ENCODE data around the gene PEPD. TPM values are rescaled to one million over a fixed set of nuclear protein-coding genes. Genes with fewer than 3 reads are reported as not detected.

The PEPD gene
- polyA plus RNA-seq, 6 donors from 2014 or later: 83.7 to 143 (median 95.4) TPM

DNA sequence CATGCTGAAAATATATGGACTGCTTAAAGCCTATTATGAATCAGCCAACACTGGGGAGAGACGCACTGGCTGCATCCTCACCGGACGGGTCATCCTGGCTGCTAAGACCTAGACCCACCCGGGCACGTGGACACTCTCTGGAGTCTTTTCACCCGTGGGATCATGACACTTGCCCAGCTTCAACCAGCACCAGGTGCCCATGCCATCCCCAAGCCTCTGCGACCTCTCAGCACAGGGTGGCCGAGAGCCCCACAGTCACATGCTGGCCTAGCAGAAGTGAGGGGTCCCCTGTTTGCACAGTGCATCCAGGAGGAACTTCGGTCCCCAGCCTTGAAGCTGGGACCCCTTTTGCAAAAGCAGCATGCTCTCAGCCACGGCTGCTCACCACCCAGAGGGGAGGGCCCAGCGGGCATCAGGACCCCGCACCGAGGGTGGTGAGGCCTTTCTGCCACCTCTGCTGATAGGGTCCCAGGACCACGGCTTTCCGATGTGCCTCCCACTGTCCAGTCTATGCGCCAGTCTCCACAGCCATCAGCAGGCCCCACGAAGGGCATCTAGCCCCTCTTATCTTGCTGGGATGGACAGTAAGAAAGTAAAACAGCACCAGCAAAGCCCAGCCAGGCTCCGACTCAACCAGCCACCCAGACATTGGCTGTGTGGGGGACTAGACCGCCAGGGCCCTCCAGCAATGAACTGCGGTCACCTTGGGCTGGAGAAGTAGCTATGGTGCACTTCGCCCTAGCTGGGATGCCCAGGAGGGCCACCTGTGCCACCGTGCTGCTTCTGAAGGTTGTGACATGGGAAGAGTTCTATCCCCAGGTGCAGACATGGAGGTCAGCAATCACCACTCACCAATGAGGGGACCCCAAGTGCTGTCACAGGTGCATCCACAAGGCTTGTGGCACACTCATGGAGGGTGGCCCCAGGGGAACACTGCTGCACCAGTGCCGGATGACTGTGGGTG is 75.0 kb downstream of the PEPD start:
- H3K4me1 Mint-ChIP-seq: peaks cover 0 to 3% (median 0%) of the 10 kb centered on the region in 3 donors
- no peak overlapping the region for H3K4me3 Mint-ChIP-seq
- no peaks in the 10 kb centered on the region for H3K9me3 Mint-ChIP-seq
- DNase-seq (no peak), ATAC-seq (ENCODE audit: low read depth in 2 of 2) (no peak)
- H3K27me3 Mint-ChIP-seq: no peaks in the 10 kb centered on the region
- H3K36me3 Mint-ChIP-seq: peaks cover 5 to 8% of the 10 kb centered on the region in 2 donors
- H3K27ac Mint-ChIP-seq: peak overlapping the region in 1 of 6 donors; percentile 47

DNA sequence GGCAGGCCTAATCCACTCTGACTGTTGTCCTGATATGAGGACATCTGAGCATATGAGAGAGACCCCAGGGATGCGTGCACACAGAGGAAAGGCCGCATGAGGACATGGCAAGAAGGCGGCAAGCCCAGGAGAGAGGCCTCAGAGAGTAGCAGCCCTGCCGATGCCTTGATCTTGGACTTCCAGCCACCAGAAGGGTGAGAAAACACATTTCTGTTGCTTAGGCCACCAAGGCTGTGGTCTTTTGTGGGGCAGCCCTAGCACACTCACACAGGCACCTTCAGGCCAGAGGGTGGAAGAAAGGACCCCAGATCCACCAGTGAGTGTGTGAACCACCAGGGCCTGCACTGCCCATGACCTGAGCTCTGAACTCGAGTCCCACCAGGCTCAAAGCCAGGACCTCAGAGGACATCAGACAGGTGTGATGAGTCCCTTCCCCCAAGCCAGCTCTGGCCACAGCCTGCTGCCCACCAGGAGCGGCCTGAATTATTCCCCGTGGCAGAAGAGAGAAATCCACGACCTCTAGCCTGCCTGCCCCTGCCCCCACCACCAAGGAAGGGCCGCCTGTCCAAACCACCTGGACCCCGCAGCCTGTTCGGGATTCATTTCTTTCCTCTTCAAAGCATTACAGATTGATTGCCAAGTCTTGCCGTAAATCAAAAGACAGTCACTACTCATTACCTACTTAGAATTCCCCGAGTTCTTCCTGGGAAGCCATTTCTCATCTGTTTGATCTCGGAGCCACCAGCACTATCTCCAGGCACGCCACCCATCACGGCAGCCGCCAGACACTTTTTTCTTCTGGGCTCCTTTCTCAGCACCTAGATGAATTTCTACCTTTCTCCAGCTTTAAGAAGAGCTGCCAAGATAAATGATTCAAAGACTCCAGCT is 75.9 kb downstream of the PEPD start:
- Mint-ChIP-seq H3K9me3 (no peaks in the 10 kb centered on the region), H3K27ac (no peak overlapping the region), H3K27me3 (no peaks in the 10 kb centered on the region), H3K4me1 (peaks cover 0 to 3% (median 0%) of the 10 kb centered on the region in 3 donors), H3K36me3 (peaks cover 5 to 8% of the 10 kb centered on the region in 2 donors), H3K4me3 (no peak overlapping the region)
- ATAC-seq (ENCODE audit: low read depth in 2 of 2) (no peak), DNase-seq (no peak)

DNA sequence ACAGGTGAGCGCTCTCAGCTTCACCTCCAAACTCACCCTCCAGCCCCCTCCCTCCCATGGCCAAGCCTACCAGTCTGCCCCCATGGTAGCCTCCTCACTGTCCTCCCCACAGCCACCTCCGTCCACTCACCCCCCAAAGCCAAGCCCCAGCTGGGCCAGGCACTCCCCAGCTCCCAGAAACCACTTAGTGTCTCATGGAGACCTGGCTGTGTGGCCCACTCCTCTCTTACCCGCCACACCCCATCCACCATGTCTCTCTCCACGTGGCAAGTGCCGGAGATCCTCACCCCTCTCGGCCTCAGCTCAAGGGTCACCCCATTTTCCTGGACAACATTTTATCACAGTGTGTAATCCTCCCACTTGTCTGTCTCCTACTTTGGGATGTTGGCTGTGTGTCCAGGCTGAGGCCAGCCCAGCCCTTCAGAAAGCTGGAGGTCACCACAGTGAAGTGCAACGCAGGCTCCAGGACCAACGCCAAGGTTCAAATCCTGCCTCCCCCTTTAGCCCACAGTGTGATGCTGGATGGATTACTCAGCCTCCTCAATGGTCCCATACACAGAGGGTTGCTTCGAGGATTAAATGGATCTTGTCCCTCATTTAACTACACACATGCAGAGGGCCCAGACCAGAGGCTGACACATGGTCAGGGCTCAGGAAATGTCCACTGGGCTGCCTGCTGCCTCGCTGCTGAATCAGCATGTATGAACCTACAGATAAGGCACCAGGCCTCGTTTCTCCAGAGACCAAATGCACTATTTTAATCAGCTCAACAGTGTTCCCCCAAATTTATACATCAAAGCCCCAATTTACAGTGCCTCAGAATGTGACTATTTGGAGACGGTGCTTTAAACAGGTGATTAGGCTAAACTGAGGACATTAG is 76.8 kb downstream of the PEPD start:
- DNase-seq: no peak
- Mint-ChIP-seq H3K36me3 (peaks cover 5 to 8% of the 10 kb centered on the region in 2 donors), H3K9me3 (no peaks in the 10 kb centered on the region), H3K4me1 (peaks cover 0 to 3% (median 0%) of the 10 kb centered on the region in 3 donors), H3K4me3 (no peak overlapping the region), H3K27ac (no peak overlapping the region), H3K27me3 (no peaks in the 10 kb centered on the region)
- ATAC-seq (ENCODE audit: low read depth in 2 of 2): no peak

DNA sequence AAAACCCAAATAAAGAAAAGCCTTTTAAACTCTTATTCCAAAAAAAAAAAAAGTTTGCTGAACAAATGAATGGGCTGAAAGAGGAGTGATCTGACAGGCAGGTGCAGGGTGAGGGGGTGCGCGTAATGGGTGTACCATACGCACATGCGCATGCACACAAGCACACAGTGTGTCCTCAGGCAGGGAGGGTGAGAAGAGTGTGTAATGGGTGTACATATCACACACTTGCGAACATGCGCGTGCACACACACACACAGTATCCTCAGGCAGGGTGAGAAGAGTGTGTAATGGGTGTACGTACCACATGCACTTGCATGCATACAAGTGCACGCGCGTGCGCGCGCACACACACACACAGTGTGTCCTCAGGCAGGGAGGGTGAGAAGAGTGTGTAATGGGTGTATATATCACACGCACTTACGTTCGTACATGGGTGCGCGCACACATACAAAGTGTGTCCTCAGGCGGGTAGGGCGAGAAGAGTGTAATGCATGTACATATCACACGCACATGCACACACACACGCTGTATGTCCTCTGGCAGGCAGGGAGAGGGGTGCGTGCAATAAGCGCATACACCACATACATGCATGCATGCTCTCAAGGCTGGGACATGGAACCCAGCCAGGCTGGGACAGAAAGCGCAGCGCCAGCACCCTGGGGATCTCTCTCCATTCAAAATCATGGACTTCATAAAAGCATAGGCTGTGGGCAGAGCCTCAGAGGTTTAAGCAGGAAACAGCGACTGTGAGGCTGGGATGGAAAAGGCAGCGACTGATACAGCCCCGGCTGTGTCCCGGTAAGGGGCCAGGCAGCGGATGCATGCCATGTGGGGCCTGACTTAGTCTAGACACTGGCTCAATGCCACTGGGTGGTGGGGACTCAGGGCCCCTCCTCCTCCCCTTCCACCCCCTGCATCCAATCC is 77.7 kb downstream of the PEPD start:
- H3K4me3 Mint-ChIP-seq: no peak overlapping the region
- no peaks in the 10 kb centered on the region for H3K27me3 Mint-ChIP-seq
- DNase-seq: no peak
- ATAC-seq (ENCODE audit: low read depth in 2 of 2): no peak
- H3K36me3 Mint-ChIP-seq: peaks cover 0 to 8% of the 10 kb centered on the region in 2 donors
- H3K4me1 Mint-ChIP-seq: peaks cover 0 to 3% (median 0%) of the 10 kb centered on the region in 3 donors
- H3K27ac Mint-ChIP-seq: peak overlapping the region in 1 of 6 donors; percentile 40
- no peaks in the 10 kb centered on the region for H3K9me3 Mint-ChIP-seq

DNA sequence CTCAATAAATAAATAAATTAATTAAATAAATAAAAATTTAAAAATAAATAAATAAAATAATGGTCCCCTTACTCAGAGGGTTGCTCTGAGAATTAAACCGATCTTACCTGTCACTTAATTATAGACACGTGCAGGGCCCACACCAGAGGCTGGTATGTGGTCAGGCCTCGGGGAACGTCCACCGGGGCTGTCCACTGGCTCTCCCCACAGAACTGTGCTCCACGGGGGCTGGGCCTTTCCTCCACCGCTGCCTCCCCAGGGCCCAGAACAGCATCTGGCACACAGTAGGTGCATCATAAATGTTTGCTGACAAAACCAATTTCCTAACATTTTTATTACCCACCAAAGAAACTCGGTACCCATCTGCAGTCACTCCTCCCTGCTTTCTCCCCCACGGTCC is 78.9 kb downstream of the PEPD start:
- DNase-seq (no peak), ATAC-seq (ENCODE audit: low read depth in 2 of 2) (no peak)
- Mint-ChIP-seq H3K27me3 (no peaks in the 10 kb centered on the region), H3K4me3 (no peak overlapping the region), H3K27ac (no peak overlapping the region), H3K36me3 (peaks cover 0 to 8% of the 10 kb centered on the region in 2 donors), H3K9me3 (no peaks in the 10 kb centered on the region), H3K4me1 (peaks cover 0 to 3% (median 0%) of the 10 kb centered on the region in 3 donors)

DNA sequence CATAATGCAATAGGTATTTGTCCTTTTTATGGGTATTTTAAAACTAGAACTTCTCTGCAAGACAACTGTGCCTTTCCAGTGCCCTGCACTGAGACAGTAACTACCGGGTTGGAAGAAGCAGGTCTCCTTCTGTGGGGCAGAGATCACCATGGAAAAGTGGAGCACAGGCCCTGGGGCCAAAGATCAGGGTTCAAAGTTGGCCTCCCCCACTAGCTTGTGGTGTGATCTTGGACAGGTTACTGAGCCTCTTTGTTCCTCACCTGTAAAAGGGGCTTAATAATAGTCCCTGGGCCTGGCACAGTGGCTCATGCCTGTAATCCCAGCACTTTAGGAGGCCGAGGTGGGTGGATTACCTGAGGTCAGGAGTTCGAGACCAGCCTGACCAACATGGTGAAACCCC is 79.8 kb downstream of the PEPD start:
- H3K27me3 Mint-ChIP-seq: no peaks in the 10 kb centered on the region
- H3K9me3 Mint-ChIP-seq: no peaks in the 10 kb centered on the region
- DNase-seq (no peak), ATAC-seq (ENCODE audit: low read depth in 2 of 2) (no peak)
- peaks cover 0 to 3% (median 0%) of the 10 kb centered on the region in 3 donors for H3K4me1 Mint-ChIP-seq
- H3K27ac Mint-ChIP-seq: no peak overlapping the region
- H3K36me3 Mint-ChIP-seq: peaks cover 0 to 8% of the 10 kb centered on the region in 2 donors
- no peak overlapping the region for H3K4me3 Mint-ChIP-seq

DNA sequence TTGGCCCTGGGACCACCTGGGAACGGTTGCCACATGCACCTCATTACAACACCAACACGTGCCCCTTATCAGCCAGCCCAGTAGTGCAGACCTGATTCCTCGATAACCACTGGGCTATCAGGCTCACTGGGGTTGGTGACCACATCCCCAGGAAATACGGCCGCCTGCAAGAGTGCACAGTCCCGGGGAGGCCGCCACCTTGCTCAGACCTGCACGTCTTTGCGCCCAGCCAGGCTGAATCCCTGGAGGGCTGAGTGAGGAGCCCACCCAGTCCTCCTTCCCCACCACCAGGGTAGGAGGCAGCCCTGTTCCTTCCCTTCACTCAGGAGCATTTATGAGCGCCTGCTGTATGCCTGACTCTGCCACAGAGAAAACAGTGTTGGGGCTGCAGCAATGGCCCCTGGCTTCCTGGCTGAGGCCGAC is 80.3 kb downstream of the PEPD start:
- Mint-ChIP-seq H3K27ac (no peak overlapping the region), H3K9me3 (no peaks in the 10 kb centered on the region), H3K36me3 (peaks cover 0 to 8% of the 10 kb centered on the region in 2 donors), H3K27me3 (no peaks in the 10 kb centered on the region), H3K4me1 (peaks cover 0 to 3% (median 0%) of the 10 kb centered on the region in 3 donors), H3K4me3 (no peak overlapping the region)
- no peak for ATAC-seq (ENCODE audit: low read depth in 2 of 2)
- no peak for DNase-seq

DNA sequence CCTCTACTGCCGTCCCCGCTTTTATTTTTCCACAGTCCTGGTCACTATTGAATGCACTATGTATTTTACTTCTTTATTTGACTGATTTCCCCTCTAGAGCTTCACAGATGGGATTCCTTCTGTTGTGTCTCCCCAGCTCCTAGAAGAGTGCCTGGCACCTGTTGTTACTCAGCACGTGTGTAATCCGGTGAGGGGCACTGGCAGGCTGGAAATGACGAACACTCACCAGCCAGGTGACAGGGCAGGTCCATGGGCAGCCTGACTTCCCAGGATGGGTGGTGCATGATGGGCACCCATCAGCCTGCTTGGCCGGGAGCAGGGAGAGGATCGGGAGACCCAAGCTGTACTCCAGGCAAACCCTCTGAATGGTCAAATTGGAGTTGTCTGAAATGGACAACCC is 80.9 kb downstream of the PEPD start:
- no peak for DNase-seq
- Mint-ChIP-seq H3K4me3 (no peak overlapping the region), H3K27ac (peak overlapping the region in 1 of 6 donors; percentile 70), H3K4me1 (peaks cover 0 to 3% (median 0%) of the 10 kb centered on the region in 3 donors), H3K27me3 (no peaks in the 10 kb centered on the region), H3K36me3 (peaks cover 0 to 8% of the 10 kb centered on the region in 2 donors), H3K9me3 (no peaks in the 10 kb centered on the region)
- no peak for ATAC-seq (ENCODE audit: low read depth in 2 of 2)

DNA sequence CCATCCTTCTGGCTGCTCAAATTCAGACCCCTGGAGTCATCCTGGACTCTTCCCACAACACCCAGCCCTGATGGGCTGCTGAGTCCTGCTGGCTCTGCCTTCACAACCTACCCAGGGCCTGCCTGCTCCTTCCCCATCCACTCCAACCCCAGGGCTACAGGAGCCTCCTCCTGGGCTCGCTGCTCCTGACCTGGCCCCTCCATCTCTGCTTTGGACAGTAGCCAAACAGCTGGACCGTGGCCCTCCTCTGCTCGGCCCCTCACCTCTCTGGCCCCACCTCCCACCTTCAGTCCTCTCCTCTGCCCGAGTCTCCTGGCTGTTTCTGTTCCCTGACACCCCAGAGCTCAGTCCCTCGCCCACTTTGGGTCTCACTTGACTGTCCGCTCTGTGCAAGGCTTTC is 81.3 kb downstream of the PEPD start:
- peaks cover 0 to 8% of the 10 kb centered on the region in 2 donors for H3K36me3 Mint-ChIP-seq
- H3K27me3 Mint-ChIP-seq: no peaks in the 10 kb centered on the region
- no peak for DNase-seq
- no peak for ATAC-seq (ENCODE audit: low read depth in 2 of 2)
- no peak overlapping the region for H3K4me3 Mint-ChIP-seq
- peaks cover 0 to 3% (median 0%) of the 10 kb centered on the region in 3 donors for H3K4me1 Mint-ChIP-seq
- no peaks in the 10 kb centered on the region for H3K9me3 Mint-ChIP-seq
- peak overlapping the region in 1 of 6 donors; percentile 70 for H3K27ac Mint-ChIP-seq

DNA sequence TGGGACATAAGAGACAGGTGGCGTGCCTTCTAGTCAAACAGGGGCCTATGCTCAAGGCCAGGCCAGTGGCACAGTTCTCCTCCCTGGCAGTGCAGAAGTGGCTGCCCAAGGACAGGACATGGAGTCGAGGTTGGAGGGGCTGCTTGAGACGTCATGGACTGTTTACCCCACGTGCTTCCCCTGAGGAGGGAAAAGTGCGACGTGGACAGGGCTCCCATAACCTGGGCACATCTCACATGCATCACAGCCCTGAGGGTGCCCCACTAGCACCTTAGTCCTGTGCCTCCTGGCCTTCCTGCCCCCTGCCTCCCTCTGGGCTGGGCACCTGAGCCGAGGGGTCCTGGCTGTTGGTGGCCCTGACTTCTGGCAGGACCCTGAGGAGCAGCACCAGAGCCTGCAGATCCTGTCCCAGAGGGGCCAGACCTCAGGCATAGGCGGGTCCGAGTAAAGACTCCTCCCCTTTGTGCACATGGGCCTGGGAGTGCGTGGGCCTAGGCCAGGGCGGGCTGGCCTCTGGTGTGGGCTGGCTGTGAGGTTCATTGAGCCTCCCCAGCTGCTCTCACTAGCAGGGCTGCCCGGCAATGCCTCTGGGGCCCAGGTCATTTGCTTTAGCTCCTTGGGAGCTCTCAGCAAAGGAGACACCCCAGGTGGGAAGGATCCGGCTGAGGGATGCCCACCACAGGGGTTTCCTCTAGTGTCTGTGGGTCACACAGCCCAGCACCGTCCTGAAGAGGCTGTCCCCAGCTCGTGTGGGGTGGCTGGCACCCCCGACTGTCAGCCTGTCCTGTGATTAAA is 82.4 kb downstream of the PEPD start:
- H3K27ac Mint-ChIP-seq: no peak overlapping the region
- H3K4me3 Mint-ChIP-seq: no peak overlapping the region
- no peaks in the 10 kb centered on the region for H3K27me3 Mint-ChIP-seq
- no peaks in the 10 kb centered on the region for H3K9me3 Mint-ChIP-seq
- H3K4me1 Mint-ChIP-seq: peaks cover 0 to 3% (median 0%) of the 10 kb centered on the region in 3 donors
- peaks cover 0 to 8% of the 10 kb centered on the region in 2 donors for H3K36me3 Mint-ChIP-seq
- ATAC-seq (ENCODE audit: low read depth in 2 of 2) (no peak), DNase-seq (no peak)

DNA sequence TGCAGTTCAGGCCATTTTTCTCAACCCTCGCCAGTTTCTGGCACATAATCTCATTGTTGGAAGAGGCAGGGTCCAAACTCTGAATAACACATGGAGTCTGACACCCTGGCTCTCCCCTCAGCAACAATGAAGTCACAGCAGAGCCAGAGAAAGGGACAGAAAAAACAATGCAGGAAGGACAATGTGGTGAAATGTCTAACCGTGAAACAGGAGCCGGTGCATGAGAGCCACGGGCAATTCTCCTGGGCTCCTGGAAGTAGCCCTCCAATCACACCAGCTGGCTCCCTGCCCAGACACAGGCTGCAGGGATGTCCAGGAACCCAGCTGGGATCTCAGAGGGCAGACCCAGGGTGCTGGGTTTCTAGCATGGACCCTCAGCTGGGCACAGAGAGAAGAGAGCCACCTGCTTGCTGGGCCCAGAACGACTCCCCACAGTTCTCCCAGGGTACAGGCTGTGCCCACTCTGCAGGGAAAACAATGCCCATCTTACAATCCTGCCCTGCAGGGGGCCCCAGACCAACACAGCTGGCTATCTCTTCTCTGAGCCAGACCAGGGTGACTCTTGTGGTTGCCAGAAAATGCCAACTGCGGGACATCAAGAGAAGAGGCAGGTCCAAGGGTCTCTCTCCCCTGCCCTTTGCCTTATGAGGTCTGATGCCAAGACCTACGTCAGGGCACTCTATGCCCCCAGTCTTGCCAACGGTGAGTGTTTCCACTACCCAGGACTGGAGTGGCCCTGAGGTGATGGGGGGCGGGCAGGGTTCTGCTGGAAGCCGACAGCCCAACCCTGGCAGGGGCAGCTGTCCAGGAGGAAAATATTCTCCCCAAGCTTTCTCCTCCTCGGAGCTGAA is 83.5 kb downstream of the PEPD start:
- no peak for DNase-seq
- no peak overlapping the region for H3K4me3 Mint-ChIP-seq
- H3K4me1 Mint-ChIP-seq: peaks cover 0 to 2% (median 0%) of the 10 kb centered on the region in 3 donors
- H3K36me3 Mint-ChIP-seq: peaks cover 0 to 5% of the 10 kb centered on the region in 2 donors
- no peak overlapping the region for H3K27ac Mint-ChIP-seq
- no peak for ATAC-seq (ENCODE audit: low read depth in 2 of 2)
- H3K27me3 Mint-ChIP-seq: no peaks in the 10 kb centered on the region
- no peaks in the 10 kb centered on the region for H3K9me3 Mint-ChIP-seq
